Non-pigmented ciliary epithelial cell (primary cell): ENCODE data around the gene GBX1.

Source experiments
- DNase-seq: peaks from one replicate; pipeline ENCODE4 v3.0.0-alpha.2; 2010; ENCODE audit warnings: low read depth

The GBX1 gene

GRCh38 chr7:151128144-151128543 lies 39.4 kb downstream of the GBX1 start:
- DNase-seq = no peak

- DNase-seq = no peak
Measured at GRCh38 chr7:151126491-151127137, 40.9 kb downstream of the GBX1 start.

- no peak for DNase-seq
Measured at GRCh38 chr7:151125846-151126481, 41.5 kb downstream of the GBX1 start.

- no peak for DNase-seq
Measured at GRCh38 chr7:151125470-151125845, 42.0 kb downstream of the GBX1 start.

GRCh38 chr7:151124899-151125399 lies 42.5 kb downstream of the GBX1 start:
- DNase-seq = no peak

- no peak for DNase-seq
Measured at GRCh38 chr7:151124481-151124880, 43.0 kb downstream of the GBX1 start.

- no peak for DNase-seq
Measured at GRCh38 chr7:151123822-151124464, 43.6 kb downstream of the GBX1 start.

GRCh38 chr7:151123158-151123821 lies 44.2 kb downstream of the GBX1 start:
- no peak for DNase-seq

GRCh38 chr7:151122796-151123157 lies 44.7 kb downstream of the GBX1 start:
- DNase-seq = no peak

- DNase-seq = no peak
Measured at GRCh38 chr7:151122276-151122675, 45.2 kb downstream of the GBX1 start.

- DNase-seq = no peak
Measured at GRCh38 chr7:151121380-151122170, 45.9 kb downstream of the GBX1 start.

- no peak for DNase-seq
Measured at GRCh38 chr7:151120896-151121295, 46.6 kb downstream of the GBX1 start.

- no peak for DNase-seq
Measured at GRCh38 chr7:151119902-151120301, 47.6 kb downstream of the GBX1 start.

- no peak for DNase-seq
Measured at GRCh38 chr7:151119055-151119415, 48.5 kb downstream of the GBX1 start.

- DNase-seq = no peak
Measured at GRCh38 chr7:151118108-151119054, 49.1 kb downstream of the GBX1 start.

- no peak for DNase-seq
Measured at GRCh38 chr7:151117565-151117964, 49.9 kb downstream of the GBX1 start.

- DNase-seq = no peak
Measured at GRCh38 chr7:151116603-151117440, 50.7 kb downstream of the GBX1 start.

GRCh38 chr7:151115836-151116418 lies 51.6 kb downstream of the GBX1 start:
- DNase-seq = no peak

GRCh38 chr7:151115121-151115835 lies 52.2 kb downstream of the GBX1 start:
- DNase-seq = no peak
